ENCODE measurements around the gene RFPL2. TPM values are rescaled to one million over a fixed set of nuclear protein-coding genes. Genes with fewer than 3 reads are reported as not detected.
A peak's percentile ranks its signal among the peaks of the same experiment; 100 is the strongest.

The RFPL2 gene
- total RNA-seq, 1 experiment from 2014 or later: 0.48 TPM

GRCh38 chr22:32202161-32202538 is 2.7 kb downstream of the RFPL2 start (continued):
- TF ChIP-seq ATF2 (CRISPR knock-in tag; IDR thresholded peaks at IDR 0.05; ENCODE audit: borderline replicate concordance, low read depth) (no peak), JAZF1 (CRISPR knock-in tag; IDR thresholded peaks at IDR 0.05) (no peak), ZNF671 (CRISPR knock-in tag; IDR thresholded peaks at IDR 0.05) (no peak), USF1 (CRISPR knock-in tag; IDR thresholded peaks at IDR 0.05) (no peak), SMAD4 (CRISPR knock-in tag; IDR thresholded peaks at IDR 0.05) (no peak), GTF2I (CRISPR knock-in tag; conservative IDR thresholded peaks at IDR 0.05) (no peak)

- H3K9me3 Mint-ChIP-seq: no peaks in the 10 kb centered on the region
- CTCF ChIA-PET: interaction anchor here (0.7 to 2.7 kb wide), 10 partner anchors 25 to 274 kb away, joined by 3 to 19 read pairs (median 4); partner anchors contain the start of gene FBXO7
- no peak overlapping the region for H3K27ac Mint-ChIP-seq
- no peak overlapping the region for H3K4me3 Mint-ChIP-seq
- peaks cover 51% of the 10 kb centered on the region for H3K27me3 Mint-ChIP-seq (ENCODE audit: low read depth)
- H3K36me3 Mint-ChIP-seq: no peaks in the 10 kb centered on the region
- TF ChIP-seq PRDM15 (CRISPR knock-in tag; IDR thresholded peaks at IDR 0.05) (no peak), ETV6 (CRISPR knock-in tag; IDR thresholded peaks at IDR 0.05) (0 out of 2 replicates have a peak, but pooled peaks have one; percentile 24)
- POLR2A ChIA-PET: no interaction called here
- DNase-seq (ENCODE audit: low spot score): no peak
- no peak for ATAC-seq
- peaks cover 41% of the 10 kb centered on the region for H3K4me1 Mint-ChIP-seq
Measured at GRCh38 chr22:32200752-32201151, 4.1 kb downstream of the RFPL2 start.

GRCh38 chr22:32199961-32200360 is 4.9 kb downstream of the RFPL2 start:
- DNase-seq (ENCODE audit: low spot score): no peak
- H3K27me3 Mint-ChIP-seq (ENCODE audit: low read depth): peaks cover 44% of the 10 kb centered on the region
- H3K4me3 Mint-ChIP-seq: no peak overlapping the region
- peaks cover 37% of the 10 kb centered on the region for H3K4me1 Mint-ChIP-seq
- no peaks in the 10 kb centered on the region for H3K36me3 Mint-ChIP-seq
- H3K9me3 Mint-ChIP-seq: no peaks in the 10 kb centered on the region
- CTCF ChIA-PET: interaction anchor here (1.0 to 1.7 kb wide), 4 partner anchors 179 to 275 kb away, joined by 3 to 5 read pairs (median 4); partner anchors contain the start of gene FBXO7
- ATAC-seq: no peak
- no peak overlapping the region for H3K27ac Mint-ChIP-seq
- POLR2A ChIA-PET: no interaction called here
- no peak for TF ChIP-seq NR1H2 (CRISPR knock-in tag; IDR thresholded peaks at IDR 0.05)
- no peak for TF ChIP-seq HMGA2 (CRISPR knock-in tag; IDR thresholded peaks at IDR 0.05)
- TF ChIP-seq SP1 (CRISPR knock-in tag; conservative IDR thresholded peaks at IDR 0.05): no peak
- TF ChIP-seq FOXK1 (CRISPR knock-in tag; IDR thresholded peaks at IDR 0.05): no peak
- TF ChIP-seq JAZF1 (CRISPR knock-in tag; IDR thresholded peaks at IDR 0.05): no peak
- no peak for TF ChIP-seq SOX15 (CRISPR knock-in tag; IDR thresholded peaks at IDR 0.05)
- no peak for TF ChIP-seq ATF2 (CRISPR knock-in tag; IDR thresholded peaks at IDR 0.05; ENCODE audit: borderline replicate concordance, low read depth)
- no peak for TF ChIP-seq MLX (CRISPR knock-in tag; IDR thresholded peaks at IDR 0.05)
- no peak for TF ChIP-seq ETV6 (CRISPR knock-in tag; IDR thresholded peaks at IDR 0.05)
- no peak for TF ChIP-seq KAT7 (CRISPR knock-in tag; IDR thresholded peaks at IDR 0.05; ENCODE audit: borderline replicate concordance)
- no peak for TF ChIP-seq ZMAT4 (CRISPR knock-in tag; IDR thresholded peaks at IDR 0.05)

Measured in WTC11 (cell line).